Measurements from ENCODE around the gene TWF2. TPM values are rescaled to one million over a fixed set of nuclear protein-coding genes. Genes with fewer than 3 reads are reported as not detected.

Gene TWF2
- polyA plus RNA-seq, 1 donor from 2014 or later: 61.7 TPM

- TF ChIP-seq RAD21 (conservative IDR thresholded peaks at IDR 0.05) (no peak), TAF1 (IDR thresholded peaks at IDR 0.05; ENCODE audit: low read depth) (no peak), CTCF (IDR thresholded peaks at IDR 0.05; ENCODE audit: poor library complexity, severe bottlenecking) (no peak), SMC3 (conservative IDR thresholded peaks at IDR 0.05; ENCODE audit: poor library complexity) (no peak), MXI1 (conservative IDR thresholded peaks at IDR 0.05; ENCODE audit: poor library complexity, severe bottlenecking) (no peak), POLR2AphosphoS5 (IDR thresholded peaks at IDR 0.05) (no peak), EP300 (conservative IDR thresholded peaks at IDR 0.05; ENCODE audit: poor library complexity, severe bottlenecking) (no peak), EZH2 (IDR thresholded peaks at IDR 0.05; ENCODE audit: borderline replicate concordance, insufficient read depth, low read length, poor library complexity, severe bottlenecking) (no peak)
- TF ChIP-seq, protein P1, sequence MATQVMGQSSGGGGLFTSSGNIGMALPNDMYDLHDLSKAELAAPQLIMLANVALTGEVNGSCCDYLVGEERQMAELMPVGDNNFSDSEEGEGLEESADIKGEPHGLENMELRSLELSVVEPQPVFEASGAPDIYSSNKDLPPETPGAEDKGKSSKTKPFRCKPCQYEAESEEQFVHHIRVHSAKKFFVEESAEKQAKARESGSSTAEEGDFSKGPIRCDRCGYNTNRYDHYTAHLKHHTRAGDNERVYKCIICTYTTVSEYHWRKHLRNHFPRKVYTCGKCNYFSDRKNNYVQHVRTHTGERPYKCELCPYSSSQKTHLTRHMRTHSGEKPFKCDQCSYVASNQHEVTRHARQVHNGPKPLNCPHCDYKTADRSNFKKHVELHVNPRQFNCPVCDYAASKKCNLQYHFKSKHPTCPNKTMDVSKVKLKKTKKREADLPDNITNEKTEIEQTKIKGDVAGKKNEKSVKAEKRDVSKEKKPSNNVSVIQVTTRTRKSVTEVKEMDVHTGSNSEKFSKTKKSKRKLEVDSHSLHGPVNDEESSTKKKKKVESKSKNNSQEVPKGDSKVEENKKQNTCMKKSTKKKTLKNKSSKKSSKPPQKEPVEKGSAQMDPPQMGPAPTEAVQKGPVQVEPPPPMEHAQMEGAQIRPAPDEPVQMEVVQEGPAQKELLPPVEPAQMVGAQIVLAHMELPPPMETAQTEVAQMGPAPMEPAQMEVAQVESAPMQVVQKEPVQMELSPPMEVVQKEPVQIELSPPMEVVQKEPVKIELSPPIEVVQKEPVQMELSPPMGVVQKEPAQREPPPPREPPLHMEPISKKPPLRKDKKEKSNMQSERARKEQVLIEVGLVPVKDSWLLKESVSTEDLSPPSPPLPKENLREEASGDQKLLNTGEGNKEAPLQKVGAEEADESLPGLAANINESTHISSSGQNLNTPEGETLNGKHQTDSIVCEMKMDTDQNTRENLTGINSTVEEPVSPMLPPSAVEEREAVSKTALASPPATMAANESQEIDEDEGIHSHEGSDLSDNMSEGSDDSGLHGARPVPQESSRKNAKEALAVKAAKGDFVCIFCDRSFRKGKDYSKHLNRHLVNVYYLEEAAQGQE (IDR thresholded peaks at IDR 0.05; ENCODE audit: borderline replicate concordance): no peak
- Histone ChIP-seq H4K20me1 (ENCODE audit: insufficient read depth) (peaks cover 8% of the 10 kb centered on the region), H2AFZ (ENCODE audit: low read depth, low read length) (no peak overlapping the region), H3K4me3 (ENCODE audit: low read length) (no peak overlapping the region), H3K27ac (ENCODE audit: low read length) (no peak overlapping the region), H3K9me2 (ENCODE audit: insufficient read depth, low read length) (no peaks in the 10 kb centered on the region), H3K9ac (ENCODE audit: low read length) (no peak overlapping the region), H3K4me2 (ENCODE audit: low read length) (no peak overlapping the region), H3F3A (ENCODE audit: insufficient read depth, low read length, poor library complexity, severe bottlenecking) (no peaks in the 10 kb centered on the region), H3K36me3 (ENCODE audit: insufficient read depth, low read length) (no peaks in the 10 kb centered on the region), H3K79me2 (replicated peaks; ENCODE audit: insufficient read depth, low read length) (peaks cover 35% of the 10 kb centered on the region), H3K9me3 (ENCODE audit: low read length) (no peaks in the 10 kb centered on the region), H3K27me3 (ENCODE audit: insufficient read depth, low read depth, low read length) (no peaks in the 10 kb centered on the region)
These were observed 29.1 kb upstream of the TWF2 start for GRCh38 chr3:52268036-52268435.

DNA sequence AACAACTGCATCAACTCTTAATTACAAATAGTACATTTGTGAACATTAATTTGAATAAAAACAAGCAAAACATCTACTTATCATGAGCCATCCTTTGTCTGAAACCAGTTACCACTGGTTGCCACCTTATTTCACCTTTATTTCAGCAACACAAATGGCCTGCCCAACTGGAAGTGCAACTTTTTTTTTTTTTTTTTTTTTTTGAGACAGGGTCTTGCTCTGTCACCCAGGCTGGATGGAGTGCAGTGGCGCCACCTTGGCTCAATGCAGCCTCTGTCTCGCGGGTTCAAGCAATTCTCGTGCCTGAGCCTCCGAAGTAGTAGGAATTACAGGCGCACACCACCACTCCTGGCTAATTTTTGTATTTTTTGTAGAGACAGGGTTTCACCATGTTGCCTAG lies 26.4 kb upstream of the TWF2 start:
- TF ChIP-seq SMC3 (conservative IDR thresholded peaks at IDR 0.05; ENCODE audit: poor library complexity) (no peak), MXI1 (conservative IDR thresholded peaks at IDR 0.05; ENCODE audit: poor library complexity, severe bottlenecking) (no peak), CTCF (IDR thresholded peaks at IDR 0.05; ENCODE audit: poor library complexity, severe bottlenecking) (no peak), EP300 (conservative IDR thresholded peaks at IDR 0.05; ENCODE audit: poor library complexity, severe bottlenecking) (no peak), EZH2 (IDR thresholded peaks at IDR 0.05; ENCODE audit: borderline replicate concordance, insufficient read depth, low read length, poor library complexity, severe bottlenecking) (no peak), RAD21 (conservative IDR thresholded peaks at IDR 0.05) (no peak), TAF1 (IDR thresholded peaks at IDR 0.05; ENCODE audit: low read depth) (no peak), POLR2AphosphoS5 (IDR thresholded peaks at IDR 0.05) (no peak)
- TF ChIP-seq, protein P1 (IDR thresholded peaks at IDR 0.05; ENCODE audit: borderline replicate concordance): no peak
- Histone ChIP-seq H3K36me3 (ENCODE audit: insufficient read depth, low read length) (peaks cover 9% of the 10 kb centered on the region), H3K9me2 (ENCODE audit: insufficient read depth, low read length) (no peaks in the 10 kb centered on the region), H3K9me3 (ENCODE audit: low read length) (no peaks in the 10 kb centered on the region), H2AFZ (ENCODE audit: low read depth, low read length) (no peak overlapping the region), H3K27me3 (ENCODE audit: insufficient read depth, low read depth, low read length) (no peaks in the 10 kb centered on the region), H3K27ac (ENCODE audit: low read length) (no peak overlapping the region), H3F3A (ENCODE audit: insufficient read depth, low read length, poor library complexity, severe bottlenecking) (no peaks in the 10 kb centered on the region), H4K20me1 (ENCODE audit: insufficient read depth) (no peaks in the 10 kb centered on the region), H3K9ac (ENCODE audit: low read length) (no peak overlapping the region), H3K79me2 (replicated peaks; ENCODE audit: insufficient read depth, low read length) (peaks cover 35% of the 10 kb centered on the region), H3K4me2 (ENCODE audit: low read length) (no peak overlapping the region), H3K4me3 (ENCODE audit: low read length) (no peak overlapping the region)

Measured in neural cell (in vitro differentiated cells).